HEK293T (cell line): ENCODE measurements around the gene PSPN.

Experiments used
- ARNT ChIP-seq: fragments of 450-650 bp; IDR thresholded peaks from 2 replicates; pipeline ENCODE4 v1.6.1; 2017; ENCODE audit warnings: mild to moderate bottlenecking
- BHLHE40 ChIP-seq: fragments of 450-650 bp; IDR thresholded peaks from 2 replicates; pipeline ENCODE4 v1.6.1; 2016; ENCODE audit warnings: mild to moderate bottlenecking, moderate library complexity, borderline replicate concordance
- ELF4 ChIP-seq: fragments of 450-650 bp; IDR thresholded peaks from 2 replicates; pipeline ENCODE4 v1.6.1; 2017; ENCODE audit warnings: antibody characterized with exemption
- FOXA1 ChIP-seq: fragments of 450-650 bp; IDR thresholded peaks from 2 replicates; pipeline ENCODE4 v1.6.1; 2016; ENCODE audit warnings: mild to moderate bottlenecking
- L3MBTL2 ChIP-seq: fragments of 450-650 bp; conservative IDR thresholded peaks from 2 replicates; pipeline ENCODE4 v1.6.1; 2016; ENCODE audit warnings: mild to moderate bottlenecking
- NFRKB ChIP-seq: fragments of 450-650 bp; IDR thresholded peaks from 2 replicates; pipeline ENCODE4 v1.6.1; 2016; ENCODE audit warnings: mild to moderate bottlenecking, moderate library complexity

DNA sequence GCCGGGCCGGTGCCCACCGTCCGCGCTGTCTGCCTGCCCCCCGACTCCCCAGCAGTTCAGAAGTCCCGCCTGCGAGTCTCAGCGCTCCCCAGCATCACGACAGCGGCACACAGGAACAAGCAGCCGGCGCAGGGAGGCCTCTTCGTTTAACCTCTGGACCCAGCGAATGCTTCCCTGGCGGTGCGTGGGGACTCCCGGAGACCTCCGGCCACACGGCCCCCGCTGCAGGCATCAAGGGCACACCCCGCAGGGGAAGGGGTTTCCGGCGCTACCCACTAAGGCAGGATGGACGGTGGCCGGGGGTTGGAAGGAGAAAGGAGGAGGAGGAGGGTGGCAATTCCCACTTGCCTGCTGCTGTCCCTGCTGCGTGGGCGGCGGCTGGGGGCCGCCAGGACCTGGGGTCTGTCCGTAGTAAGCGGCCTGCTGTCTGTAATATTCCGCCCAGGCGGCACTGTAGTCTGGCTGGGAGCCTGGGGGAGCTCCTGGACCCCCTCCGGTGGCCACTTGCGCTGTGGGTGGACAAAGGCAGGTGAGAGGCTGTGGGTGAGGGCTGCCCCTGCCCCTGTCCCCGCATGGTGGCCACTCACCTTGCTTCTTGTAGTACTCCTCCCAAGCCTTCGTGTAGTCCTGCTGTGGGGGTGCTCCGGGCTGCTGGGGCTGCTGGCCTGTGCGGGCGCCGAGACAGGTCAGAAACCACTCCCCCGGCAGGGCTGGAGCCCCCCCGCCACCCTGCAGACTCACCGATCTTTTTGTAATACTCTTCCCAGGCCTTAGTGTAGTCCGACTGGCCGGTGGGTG lies 39.3 kb upstream of the PSPN start:
- TF ChIP-seq FOXA1 (no peak), L3MBTL2 (no peak), BHLHE40 (no peak), ARNT (no peak), NFRKB (no peak), ELF4 (no peak)
